NT2/D1 (cell line): ENCODE results near the gene SDHAF1.

Experiments
- SUZ12 ChIP-seq: IDR thresholded peaks from 2 replicates; pipeline ENCODE4 v1.6.1; 2011; ENCODE audit not compliant: insufficient read length, insufficient read depth; ENCODE audit errors: extremely low read depth
- YY1 ChIP-seq: IDR thresholded peaks from 2 replicates; pipeline ENCODE4 v1.6.1; 2011; ENCODE audit not compliant: insufficient read length, insufficient read depth
- ZNF274 ChIP-seq: IDR thresholded peaks from 2 replicates; pipeline ENCODE4 v1.6.1; 2011; ENCODE audit warnings: mild to moderate bottlenecking, low read depth, low read length

DNA sequence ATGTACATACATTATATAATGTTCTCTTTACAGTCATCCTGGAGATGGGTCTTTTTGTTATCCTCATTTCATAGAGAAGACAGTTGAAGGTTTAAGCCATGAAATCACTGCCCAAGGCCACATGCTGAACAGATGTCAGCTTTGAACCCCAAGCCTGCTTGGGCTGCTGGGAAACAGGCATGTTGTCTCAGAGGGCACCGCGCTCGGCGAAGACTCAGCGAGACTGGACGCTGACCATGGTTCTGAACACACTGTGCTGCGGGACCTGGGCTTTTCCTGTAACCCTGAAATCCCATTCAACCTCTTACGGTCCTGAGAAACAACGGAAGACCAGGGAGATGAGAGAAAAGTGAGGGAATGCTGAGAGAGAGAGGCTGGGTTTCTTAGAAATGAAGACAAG is 31.5 kb upstream of the SDHAF1 start:
- TF ChIP-seq ZNF274 (no peak), YY1 (no peak), SUZ12 (no peak)
